IMR-90 (cell line): ENCODE data around the gene C1GALT1C1. TPM values are rescaled to one million over a fixed set of nuclear protein-coding genes. Genes with fewer than 3 reads are reported as not detected.

ENCODE experiments used
- ATAC-seq: fragments of 200-7000 bp; cut with Tn5 transposase; 2 replicates; pipeline ENCODE4 v1.9.1; 2020; ENCODE audit warnings: low read depth, mild to moderate bottlenecking, moderate library complexity
- BruUV-seq: library from RNA; stranded (reverse); fragments of 400-500 nt; replicated peaks from 2 replicates; lab custom pipeline; 2021; lab: Mats Ljungman, UMichigan
- CTCF ChIA-PET: fragments of 300-600 bp; formaldehyde crosslinking; extraction: SDS; loops from one replicate; lab custom pipeline; 2021; ENCODE audit warnings: antibody characterized with exemption; lab: Yijun Ruan, JAX
- POLR2A ChIA-PET: fragments of 300-600 bp; sonication (Branson Sonifier 250); formaldehyde crosslinking; loops from one replicate; lab custom pipeline; 2022; ENCODE audit warnings: antibody characterized with exemption; ENCODE audit not compliant: unreplicated experiment; lab: Charles Lee
- DNase-seq: peaks from one replicate; pipeline ENCODE4 v3.0.0; 2013
- H2AFZ ChIP-seq: replicated peaks from 2 replicates; pipeline ENCODE3; 2013; ENCODE audit warnings: low read length, mild to moderate bottlenecking; ENCODE audit not compliant: poor library complexity
- H2AK5ac ChIP-seq: 2 replicates; pipeline ENCODE4 v1.6.1; 2013; ENCODE audit warnings: low read depth, low read length, inconsistent platforms
- H2AK9ac ChIP-seq: replicated peaks from 2 replicates; pipeline ENCODE3; 2013; ENCODE audit warnings: mild to moderate bottlenecking, low read depth, low read length, moderate library complexity; ENCODE audit not compliant: poor library complexity
- H2BK120ac ChIP-seq: 2 replicates; pipeline ENCODE4 v1.6.1; 2013; ENCODE audit warnings: low read depth, low read length, inconsistent platforms
- H2BK15ac ChIP-seq: 3 replicates; pipeline ENCODE4 v1.6.1; 2013; ENCODE audit warnings: low read depth, low read length, inconsistent platforms
- H2BK20ac ChIP-seq: 2 replicates; pipeline ENCODE4 v1.6.1; 2013; ENCODE audit warnings: low read depth, mild to moderate bottlenecking, inconsistent platforms, low read length, moderate library complexity
- H2BK5ac ChIP-seq: 2 replicates; pipeline ENCODE4 v1.6.1; 2013; ENCODE audit warnings: mild to moderate bottlenecking, low read depth, low read length, inconsistent platforms; ENCODE audit not compliant: poor library complexity, severe bottlenecking
- H3K14ac ChIP-seq: replicated peaks from 2 replicates; pipeline ENCODE4 v1.6.1; 2013; ENCODE audit warnings: low read depth, low read length, inconsistent platforms
- H3K18ac ChIP-seq: 2 replicates; pipeline ENCODE4 v1.6.1; 2013; ENCODE audit warnings: low read depth, low read length, control low read depth
- H3K23ac ChIP-seq: 2 replicates; pipeline ENCODE4 v1.6.1; 2013; ENCODE audit warnings: low read depth, low read length, inconsistent platforms
- H3K27ac ChIP-seq: 2 replicates; pipeline ENCODE4 v1.5.1; 2013; ENCODE audit warnings: mild to moderate bottlenecking, control low read depth, low read length; ENCODE audit not compliant: insufficient read depth
- H3K27me3 ChIP-seq: 2 replicates; pipeline ENCODE4 v1.6.1; 2013; ENCODE audit warnings: low read length; ENCODE audit not compliant: control insufficient read depth, insufficient read depth
- H3K36me3 ChIP-seq: 2 replicates; pipeline ENCODE4 v1.6.1; 2013; ENCODE audit warnings: low read length, mixed read lengths; ENCODE audit not compliant: control insufficient read depth, insufficient read depth
- H3K4ac ChIP-seq: 2 replicates; pipeline ENCODE4 v1.6.1; 2013; ENCODE audit warnings: low read depth, low read length, inconsistent platforms
- H3K4me1 ChIP-seq: 2 replicates; pipeline ENCODE4 v1.6.1; 2013; ENCODE audit warnings: low read length, mixed read lengths; ENCODE audit not compliant: control insufficient read depth, insufficient read depth
- H3K4me2 ChIP-seq: 2 replicates; pipeline ENCODE4 v1.6.1; 2013; ENCODE audit warnings: low read depth, mild to moderate bottlenecking, control low read depth, low read length, moderate library complexity
- H3K4me3 ChIP-seq: 2 replicates; pipeline ENCODE4 v1.5.1; 2013; ENCODE audit warnings: low read depth, mild to moderate bottlenecking, control low read depth, low read length, moderate library complexity; ENCODE audit not compliant: insufficient read depth
- H3K56ac ChIP-seq: 2 replicates; pipeline ENCODE4 v1.6.1; 2013; ENCODE audit warnings: low read length, inconsistent platforms; ENCODE audit not compliant: insufficient read depth; ENCODE audit errors: extremely low read depth
- H3K79me1 ChIP-seq, 2 experiments: 2 replicates each; pipeline ENCODE4 v1.6.1; 2013; ENCODE audit warnings: low read length in 2 of 2, inconsistent platforms in 1 of 2, low read depth in 1 of 2
- H3K9ac ChIP-seq: 2 replicates; pipeline ENCODE4 v1.6.1; 2013; ENCODE audit warnings: low read depth, low read length, control low read depth
- H3K9me1 ChIP-seq: 2 replicates; pipeline ENCODE4 v1.6.1; 2013; ENCODE audit warnings: low read length, inconsistent platforms; ENCODE audit not compliant: insufficient read depth
- H3K9me3 ChIP-seq: 2 replicates; pipeline ENCODE4 v1.6.1; 2013; ENCODE audit warnings: low read length; ENCODE audit not compliant: control insufficient read depth, insufficient read depth
- H4K20me1 ChIP-seq: 2 replicates; pipeline ENCODE4 v1.6.1; 2013; ENCODE audit warnings: low read length, inconsistent platforms; ENCODE audit not compliant: insufficient read depth
- H4K5ac ChIP-seq: 2 replicates; pipeline ENCODE4 v1.6.1; 2013; ENCODE audit warnings: mild to moderate bottlenecking, low read depth, low read length, control low read depth
- H4K8ac ChIP-seq, 2 experiments: 2 replicates each; pipeline ENCODE4 v1.6.1; 2013; ENCODE audit warnings: low read depth in 2 of 2, low read length in 2 of 2, control low read depth in 1 of 2, inconsistent platforms in 1 of 2
- H4K91ac ChIP-seq: 2 replicates; pipeline ENCODE4 v1.6.1; 2013; ENCODE audit warnings: low read depth, low read length, inconsistent platforms; ENCODE audit not compliant: insufficient read depth
- BHLHE40 ChIP-seq: fragments of 150-350 bp; IDR thresholded peaks from 2 replicates; pipeline ENCODE4 v1.6.1; 2016; ENCODE audit warnings: mild to moderate bottlenecking, low read depth, low read length
- CEBPB ChIP-seq: IDR thresholded peaks from 2 replicates; pipeline ENCODE4 v1.6.1; 2012; ENCODE audit warnings: low read depth, low read length, improper control_type of control experiment
- CHD1 ChIP-seq: IDR thresholded peaks from 2 replicates; pipeline ENCODE4 v1.6.1; 2012; ENCODE audit warnings: low read depth, low read length, improper control_type of control experiment
- MAFK ChIP-seq: IDR thresholded peaks from 2 replicates; pipeline ENCODE4 v1.6.1; 2012; ENCODE audit warnings: low read depth, low read length, improper control_type of control experiment
- MAZ ChIP-seq: IDR thresholded peaks from 2 replicates; pipeline ENCODE4 v1.6.1; 2012; ENCODE audit warnings: low read depth, mild to moderate bottlenecking, low read length, improper control_type of control experiment, moderate library complexity, borderline replicate concordance
- MXI1 ChIP-seq: IDR thresholded peaks from 2 replicates; pipeline ENCODE4 v1.6.1; 2012; ENCODE audit warnings: low read depth, mild to moderate bottlenecking, low read length, moderate library complexity, borderline replicate concordance
- NFE2L2 ChIP-seq: fragments of 150-350 bp; IDR thresholded peaks from 2 replicates; pipeline ENCODE4 v1.6.1; 2016; ENCODE audit warnings: low read depth, mild to moderate bottlenecking, low read length
- RAD21 ChIP-seq: IDR thresholded peaks from 2 replicates; pipeline ENCODE4 v1.6.1; 2012; ENCODE audit warnings: low read length, improper control_type of control experiment
- RCOR1 ChIP-seq: IDR thresholded peaks from 2 replicates; pipeline ENCODE4 v1.6.1; 2012; ENCODE audit warnings: mild to moderate bottlenecking, low read length, improper control_type of control experiment; ENCODE audit not compliant: insufficient replicate concordance
- WGBS, 2 experiments: methylation state at CpG; one replicate each; pipeline versions ENCODE4 v1.1.5 to v1.1.7; 2013; ENCODE audit warnings: missing lambda C conversion rate in 2 of 2; ENCODE audit not compliant: insufficient read length in 1 of 2; ENCODE audit errors: extremely low coverage in 2 of 2; 5-methylcytosine and 5-hydroxymethylcytosine counted together
- dilution Hi-C: fragments of 300-500 bp; cut with HindIII; formaldehyde crosslinking; loops from one replicate; pipeline ENCODE4 v1.14.3; 2018; ENCODE audit warnings: low sequenced_read_pairs; ENCODE audit not compliant: unreplicated experiment
- in situ Hi-C: fragments of 300-500 bp; cut with MboI; formaldehyde crosslinking; loops from 3 replicates; pipeline ENCODE4 v1.14.3; 2019; ENCODE audit warnings: low sequenced_read_pairs, inconsistent platforms, mixed read lengths
- intact Hi-C: fragments of 100-400 bp; cut with micrococcal nuclease; formaldehyde crosslinking; loops from 2 replicates; pipeline ENCODE4 v1.10.0; 2022
- polyA plus RNA-seq, 3 experiments: library from polyadenylated mRNA; depleted of rRNA; stranded (reverse); fragments of >200 nt; gene quantifications; 2 replicates each; pipeline ENCODE4 v1.2.3, GENCODE V29; 2012; ENCODE audit warnings: low replicate concordance in 1 of 3
- total RNA-seq: library from RNA; depleted of rRNA; stranded (reverse); fragments of >200 nt; gene quantifications from 2 replicates; pipeline ENCODE4 v1.2.3, GENCODE V29; 2012
- TF ChIP-seq, protein P1 (sequence below): conservative IDR thresholded peaks from 2 replicates; pipeline ENCODE4 v1.5.1; 2012; ENCODE audit warnings: mild to moderate bottlenecking, low read depth, low read length, improper control_type of control experiment
- TF ChIP-seq, protein P2 (sequence below): fragments of 150-350 bp; IDR thresholded peaks from 2 replicates; pipeline ENCODE4 v1.6.1; 2017; ENCODE audit warnings: mild to moderate bottlenecking, antibody characterized with exemption, low read length, low read depth

Gene C1GALT1C1
- total and polyA plus RNA-seq, 2 of the 4 experiments (the other 2 are of a cell fraction), result 15.2 to 20.0 TPM

DNA sequence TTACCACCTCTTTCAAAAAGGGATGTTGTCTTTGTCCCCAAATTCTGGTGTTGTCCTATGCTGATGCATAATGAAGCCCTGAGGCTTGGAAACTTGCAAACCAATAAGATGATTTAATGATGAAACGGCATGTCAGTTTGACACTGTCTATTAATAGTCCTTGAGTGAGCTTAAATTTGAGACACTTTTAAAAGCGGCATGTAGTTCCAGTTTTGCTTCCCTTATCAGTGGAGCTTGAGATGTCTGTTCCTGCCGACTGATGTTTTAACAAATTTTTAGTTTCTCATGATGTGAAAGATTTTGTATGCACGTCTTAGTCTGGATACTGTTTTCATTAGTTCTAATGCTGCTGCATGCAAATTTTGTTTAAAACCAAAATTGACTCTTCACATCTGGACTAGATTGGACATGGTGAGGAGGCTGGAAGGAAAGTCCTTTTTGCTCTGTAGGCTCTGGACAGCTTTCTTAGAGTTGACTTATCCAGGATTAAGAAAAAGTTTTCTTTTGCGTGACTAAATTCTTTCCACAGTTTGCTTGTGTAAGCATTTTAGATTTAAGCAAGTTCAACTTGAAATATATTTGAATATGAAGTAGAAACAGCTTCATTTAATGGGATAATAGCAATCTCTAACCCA is 11.7 kb downstream of the C1GALT1C1 start:
- no peaks in the 10 kb centered on the region for H4K20me1 ChIP-seq
- H3K4me3 ChIP-seq, result no peak overlapping the region
- DNase-seq (no peak), ATAC-seq (no peak)
- no CpG with 5 or more reads among the region's 5 CpGs for WGBS, 2 experiments
- no peak overlapping the region for H2BK5ac ChIP-seq
- dilution Hi-C loops (no loop called here), in situ Hi-C loops (no loop called here), intact Hi-C loops (no loop called here)
- no peak overlapping the region for H3K27ac ChIP-seq
- no peak overlapping the region for H2BK20ac ChIP-seq
- H2BK15ac ChIP-seq, result no peak overlapping the region
- no peak overlapping the region for H3K18ac ChIP-seq
- ChIA-PET POLR2A (no interaction called here), CTCF (interaction anchor here (0.9 kb wide), 1 partner anchor 57 kb away, joined by 3 read pairs; the partner anchor contains the start of gene CUL4B)
- H3K79me1 ChIP-seq, result no peaks in the 10 kb centered on the region
- H3K9ac ChIP-seq, result no peak overlapping the region
- H4K8ac ChIP-seq, result no peak overlapping the region
- H4K91ac ChIP-seq, result no peak overlapping the region
- BruUV-seq, result no TSS peak
- H3K27me3 ChIP-seq, result no peaks in the 10 kb centered on the region
- no peak overlapping the region for H3K23ac ChIP-seq
- no peak overlapping the region for H4K5ac ChIP-seq
- H2AK5ac ChIP-seq, result no peak overlapping the region
- H3K14ac ChIP-seq, result no peak overlapping the region
- no peak overlapping the region for H2AK9ac ChIP-seq
- no peak overlapping the region for H3K4me2 ChIP-seq
- H3K9me3 ChIP-seq, result no peaks in the 10 kb centered on the region
- TF ChIP-seq, protein P1, sequence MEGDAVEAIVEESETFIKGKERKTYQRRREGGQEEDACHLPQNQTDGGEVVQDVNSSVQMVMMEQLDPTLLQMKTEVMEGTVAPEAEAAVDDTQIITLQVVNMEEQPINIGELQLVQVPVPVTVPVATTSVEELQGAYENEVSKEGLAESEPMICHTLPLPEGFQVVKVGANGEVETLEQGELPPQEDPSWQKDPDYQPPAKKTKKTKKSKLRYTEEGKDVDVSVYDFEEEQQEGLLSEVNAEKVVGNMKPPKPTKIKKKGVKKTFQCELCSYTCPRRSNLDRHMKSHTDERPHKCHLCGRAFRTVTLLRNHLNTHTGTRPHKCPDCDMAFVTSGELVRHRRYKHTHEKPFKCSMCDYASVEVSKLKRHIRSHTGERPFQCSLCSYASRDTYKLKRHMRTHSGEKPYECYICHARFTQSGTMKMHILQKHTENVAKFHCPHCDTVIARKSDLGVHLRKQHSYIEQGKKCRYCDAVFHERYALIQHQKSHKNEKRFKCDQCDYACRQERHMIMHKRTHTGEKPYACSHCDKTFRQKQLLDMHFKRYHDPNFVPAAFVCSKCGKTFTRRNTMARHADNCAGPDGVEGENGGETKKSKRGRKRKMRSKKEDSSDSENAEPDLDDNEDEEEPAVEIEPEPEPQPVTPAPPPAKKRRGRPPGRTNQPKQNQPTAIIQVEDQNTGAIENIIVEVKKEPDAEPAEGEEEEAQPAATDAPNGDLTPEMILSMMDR, result no peak
- TF ChIP-seq, protein P2, sequence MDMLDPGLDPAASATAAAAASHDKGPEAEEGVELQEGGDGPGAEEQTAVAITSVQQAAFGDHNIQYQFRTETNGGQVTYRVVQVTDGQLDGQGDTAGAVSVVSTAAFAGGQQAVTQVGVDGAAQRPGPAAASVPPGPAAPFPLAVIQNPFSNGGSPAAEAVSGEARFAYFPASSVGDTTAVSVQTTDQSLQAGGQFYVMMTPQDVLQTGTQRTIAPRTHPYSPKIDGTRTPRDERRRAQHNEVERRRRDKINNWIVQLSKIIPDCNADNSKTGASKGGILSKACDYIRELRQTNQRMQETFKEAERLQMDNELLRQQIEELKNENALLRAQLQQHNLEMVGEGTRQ, result no peak
- TF ChIP-seq MAZ (no peak), RCOR1 (no peak), RAD21 (no peak), MAFK (no peak), MXI1 (no peak), BHLHE40 (no peak), NFE2L2 (no peak), CEBPB (no peak), CHD1 (no peak)
- no peaks in the 10 kb centered on the region for H3K36me3 ChIP-seq
- no peak overlapping the region for H3K4ac ChIP-seq
- H3K4me1 ChIP-seq, result no peaks in the 10 kb centered on the region
- H2BK120ac ChIP-seq, result no peak overlapping the region
- H2AFZ ChIP-seq, result no peak overlapping the region
- H3K9me1 ChIP-seq, result no peaks in the 10 kb centered on the region
- no peak overlapping the region for H3K56ac ChIP-seq
